ENCODE results near the gene SPIN3.

DNA sequence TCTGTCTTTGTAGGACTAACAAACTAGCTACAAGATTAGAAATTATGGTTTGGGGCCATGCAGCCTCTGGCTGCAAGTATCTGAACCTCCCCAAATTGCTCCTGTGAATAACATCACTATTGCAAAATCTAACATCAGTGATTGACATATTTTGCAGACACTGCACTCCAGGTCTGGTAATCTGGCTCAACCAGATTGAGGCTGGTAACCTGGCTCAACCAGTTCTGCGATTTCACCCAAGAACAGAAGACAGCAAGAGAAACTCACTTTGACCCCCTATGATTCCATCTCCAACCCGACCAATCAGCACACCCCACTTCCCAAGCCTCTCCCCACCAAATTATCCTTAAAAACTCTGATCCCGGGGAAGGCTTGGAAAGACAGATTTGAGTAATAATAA lies 20.9 kb downstream of the SPIN3 start:
- TF ChIP-seq, protein P1, sequence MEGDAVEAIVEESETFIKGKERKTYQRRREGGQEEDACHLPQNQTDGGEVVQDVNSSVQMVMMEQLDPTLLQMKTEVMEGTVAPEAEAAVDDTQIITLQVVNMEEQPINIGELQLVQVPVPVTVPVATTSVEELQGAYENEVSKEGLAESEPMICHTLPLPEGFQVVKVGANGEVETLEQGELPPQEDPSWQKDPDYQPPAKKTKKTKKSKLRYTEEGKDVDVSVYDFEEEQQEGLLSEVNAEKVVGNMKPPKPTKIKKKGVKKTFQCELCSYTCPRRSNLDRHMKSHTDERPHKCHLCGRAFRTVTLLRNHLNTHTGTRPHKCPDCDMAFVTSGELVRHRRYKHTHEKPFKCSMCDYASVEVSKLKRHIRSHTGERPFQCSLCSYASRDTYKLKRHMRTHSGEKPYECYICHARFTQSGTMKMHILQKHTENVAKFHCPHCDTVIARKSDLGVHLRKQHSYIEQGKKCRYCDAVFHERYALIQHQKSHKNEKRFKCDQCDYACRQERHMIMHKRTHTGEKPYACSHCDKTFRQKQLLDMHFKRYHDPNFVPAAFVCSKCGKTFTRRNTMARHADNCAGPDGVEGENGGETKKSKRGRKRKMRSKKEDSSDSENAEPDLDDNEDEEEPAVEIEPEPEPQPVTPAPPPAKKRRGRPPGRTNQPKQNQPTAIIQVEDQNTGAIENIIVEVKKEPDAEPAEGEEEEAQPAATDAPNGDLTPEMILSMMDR (IDR thresholded peaks at IDR 0.05) = no peak
- no peak for TF ChIP-seq EZH2 (IDR thresholded peaks at IDR 0.05)
- no peak for TF ChIP-seq EZH2phosphoT487 (IDR thresholded peaks at IDR 0.05)

Data from neural progenitor cell (in vitro differentiated cells).